Measurements from ENCODE around the gene ACBD4. TPM values are rescaled to one million over a fixed set of nuclear protein-coding genes. Genes with fewer than 3 reads are reported as not detected.
A peak's percentile ranks its signal among the peaks of the same experiment; 100 is the strongest.

Gene ACBD4
- total RNA-seq, 1 donor from 2014 or later: 5.6 TPM

DNA sequence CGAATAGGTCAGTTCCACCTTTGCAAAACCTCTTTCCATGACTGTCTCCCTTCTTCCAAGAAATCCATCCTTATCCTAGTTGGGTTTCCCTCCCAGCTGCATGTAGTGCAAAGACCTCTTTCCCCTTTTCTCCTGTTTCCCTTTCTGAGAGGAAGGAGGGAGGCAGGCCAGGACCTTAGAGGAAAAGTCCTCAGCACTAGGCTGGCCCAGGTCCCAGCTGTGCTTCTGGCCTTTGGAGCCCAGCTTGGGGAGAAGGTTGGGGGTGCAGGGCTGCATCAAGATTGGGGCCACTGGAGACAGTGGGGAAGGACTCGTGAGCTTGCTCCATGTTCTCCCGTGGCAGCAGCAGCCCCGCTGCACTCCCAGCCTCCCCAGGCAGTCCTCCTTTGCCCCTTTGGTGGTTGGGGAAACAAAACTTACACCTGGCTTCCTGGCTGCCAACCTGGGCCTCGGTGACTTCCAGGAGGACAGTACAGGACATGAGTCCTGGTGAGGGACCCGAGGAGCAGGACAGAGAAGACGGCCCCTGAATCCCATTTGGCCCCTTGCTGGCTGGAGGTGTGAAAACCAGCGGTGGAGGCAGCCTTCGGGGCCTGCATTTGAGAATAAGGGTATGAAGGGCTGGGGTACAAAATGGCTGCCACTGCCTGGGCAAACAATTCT lies 26.7 kb downstream of the ACBD4 start:
- Mint-ChIP-seq H3K4me3 (ENCODE audit: unreplicated experiment) (peak overlapping the region; percentile 65), H3K27me3 (ENCODE audit: low read depth) (no peaks in the 10 kb centered on the region), H3K27ac (ENCODE audit: unreplicated experiment) (peak overlapping the region; percentile 98), H3K9me3 (ENCODE audit: low read depth) (no peaks in the 10 kb centered on the region), H3K36me3 (ENCODE audit: low read depth) (no peaks in the 10 kb centered on the region), H3K4me1 (ENCODE audit: low read depth) (peaks cover 43% of the 10 kb centered on the region)
- peak; percentile 67 for DNase-seq (ENCODE audit: low spot score)
- TF ChIP-seq, protein P1, sequence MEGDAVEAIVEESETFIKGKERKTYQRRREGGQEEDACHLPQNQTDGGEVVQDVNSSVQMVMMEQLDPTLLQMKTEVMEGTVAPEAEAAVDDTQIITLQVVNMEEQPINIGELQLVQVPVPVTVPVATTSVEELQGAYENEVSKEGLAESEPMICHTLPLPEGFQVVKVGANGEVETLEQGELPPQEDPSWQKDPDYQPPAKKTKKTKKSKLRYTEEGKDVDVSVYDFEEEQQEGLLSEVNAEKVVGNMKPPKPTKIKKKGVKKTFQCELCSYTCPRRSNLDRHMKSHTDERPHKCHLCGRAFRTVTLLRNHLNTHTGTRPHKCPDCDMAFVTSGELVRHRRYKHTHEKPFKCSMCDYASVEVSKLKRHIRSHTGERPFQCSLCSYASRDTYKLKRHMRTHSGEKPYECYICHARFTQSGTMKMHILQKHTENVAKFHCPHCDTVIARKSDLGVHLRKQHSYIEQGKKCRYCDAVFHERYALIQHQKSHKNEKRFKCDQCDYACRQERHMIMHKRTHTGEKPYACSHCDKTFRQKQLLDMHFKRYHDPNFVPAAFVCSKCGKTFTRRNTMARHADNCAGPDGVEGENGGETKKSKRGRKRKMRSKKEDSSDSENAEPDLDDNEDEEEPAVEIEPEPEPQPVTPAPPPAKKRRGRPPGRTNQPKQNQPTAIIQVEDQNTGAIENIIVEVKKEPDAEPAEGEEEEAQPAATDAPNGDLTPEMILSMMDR (IDR thresholded peaks at IDR 0.05): no peak

DNA sequence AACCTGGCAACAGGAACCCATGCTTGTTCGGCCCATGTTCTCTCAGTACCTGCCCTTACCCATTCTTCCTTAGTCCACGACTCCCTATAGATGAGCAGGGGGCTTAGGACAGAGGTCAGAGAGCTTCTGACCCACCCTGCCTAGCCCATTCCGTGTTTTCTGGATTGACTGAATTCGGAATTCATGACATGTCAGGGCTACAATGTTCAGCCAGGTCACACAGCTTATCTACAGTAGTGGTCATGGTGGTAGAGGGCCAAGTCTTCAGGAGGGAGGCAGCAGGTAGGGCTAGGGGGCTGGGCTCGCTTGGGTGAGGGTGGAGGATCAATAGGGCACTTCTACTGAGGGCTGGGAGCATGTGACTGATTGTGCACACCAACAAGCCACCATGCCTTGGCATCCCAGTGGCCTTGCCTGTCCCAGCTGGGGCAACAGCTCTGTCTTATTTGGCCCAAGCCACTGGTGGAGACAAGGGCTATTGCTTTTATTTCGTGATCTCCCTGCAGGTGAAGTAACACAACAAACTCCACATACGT lies 29.3 kb downstream of the ACBD4 start:
- H3K27me3 Mint-ChIP-seq (ENCODE audit: low read depth): no peaks in the 10 kb centered on the region

GRCh38 chr17:45168991-45169752 lies 33.7 kb downstream of the ACBD4 start:
- Mint-ChIP-seq H3K27me3 (ENCODE audit: low read depth) (no peaks in the 10 kb centered on the region), H3K4me1 (ENCODE audit: low read depth) (peaks cover 42% of the 10 kb centered on the region), H3K4me3 (ENCODE audit: unreplicated experiment) (no peak overlapping the region), H3K9me3 (ENCODE audit: low read depth) (no peaks in the 10 kb centered on the region), H3K27ac (ENCODE audit: unreplicated experiment) (no peak overlapping the region), H3K36me3 (ENCODE audit: low read depth) (no peaks in the 10 kb centered on the region)
- DNase-seq (ENCODE audit: low spot score): peak; percentile 85
- TF ChIP-seq, protein P1 (IDR thresholded peaks at IDR 0.05): no peak

More for the DNA sequence above, 29.3 kb downstream of the ACBD4 start:
- no peaks in the 10 kb centered on the region for H3K9me3 Mint-ChIP-seq (ENCODE audit: low read depth)
- H3K4me1 Mint-ChIP-seq (ENCODE audit: low read depth): peaks cover 23% of the 10 kb centered on the region
- H3K4me3 Mint-ChIP-seq (ENCODE audit: unreplicated experiment): no peak overlapping the region
- peak overlapping the region; percentile 87 for H3K27ac Mint-ChIP-seq (ENCODE audit: unreplicated experiment)
- TF ChIP-seq, protein P1 (IDR thresholded peaks at IDR 0.05): no peak
- DNase-seq (ENCODE audit: low spot score): peak; percentile 57
- no peaks in the 10 kb centered on the region for H3K36me3 Mint-ChIP-seq (ENCODE audit: low read depth)

DNA sequence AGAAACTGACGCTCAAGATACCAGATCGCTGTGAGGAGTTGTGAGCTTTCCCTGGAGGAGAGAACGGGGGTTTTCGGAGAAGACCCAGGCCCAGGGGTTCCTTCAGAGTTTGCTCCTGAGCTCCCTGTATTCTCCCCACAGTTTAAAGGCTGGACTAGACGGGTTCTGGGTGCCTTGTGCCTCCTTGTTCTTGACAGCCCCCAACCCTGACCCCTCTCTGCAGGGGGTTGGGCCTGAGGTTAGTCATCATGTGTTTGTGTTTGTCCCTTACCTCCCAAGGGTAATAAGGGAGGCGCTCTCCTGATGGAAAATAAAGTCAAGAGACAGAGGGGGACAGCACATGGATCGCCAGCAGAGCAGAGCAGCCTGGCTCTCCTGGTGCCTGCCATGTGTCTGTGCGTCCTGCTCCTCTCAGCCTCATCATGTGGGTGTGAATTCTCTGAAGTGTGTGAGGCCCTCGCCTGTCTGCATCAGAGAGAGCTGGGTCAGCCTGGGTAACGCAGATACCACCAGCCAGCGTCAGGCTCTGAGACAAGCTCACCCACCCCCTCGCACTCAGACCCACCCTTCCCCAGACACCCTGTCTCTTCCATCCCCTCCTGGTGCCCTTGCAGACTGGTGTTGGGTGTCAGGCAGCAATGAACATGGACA lies 34.9 kb downstream of the ACBD4 start:
- TF ChIP-seq, protein P1 (IDR thresholded peaks at IDR 0.05): no peak
- H3K4me1 Mint-ChIP-seq (ENCODE audit: low read depth): peaks cover 34% of the 10 kb centered on the region
- H3K27ac Mint-ChIP-seq (ENCODE audit: unreplicated experiment): peak overlapping the region; percentile 99
- no peaks in the 10 kb centered on the region for H3K9me3 Mint-ChIP-seq (ENCODE audit: low read depth)
- peak overlapping the region; percentile 70 for H3K4me3 Mint-ChIP-seq (ENCODE audit: unreplicated experiment)
- DNase-seq (ENCODE audit: low spot score): peak; percentile 56
- no peaks in the 10 kb centered on the region for H3K27me3 Mint-ChIP-seq (ENCODE audit: low read depth)
- H3K36me3 Mint-ChIP-seq (ENCODE audit: low read depth): no peaks in the 10 kb centered on the region

- Mint-ChIP-seq H3K4me1 (ENCODE audit: low read depth) (peaks cover 35% of the 10 kb centered on the region), H3K36me3 (ENCODE audit: low read depth) (no peaks in the 10 kb centered on the region), H3K4me3 (ENCODE audit: unreplicated experiment) (peak overlapping the region; percentile 70), H3K27me3 (ENCODE audit: low read depth) (no peaks in the 10 kb centered on the region), H3K9me3 (ENCODE audit: low read depth) (no peaks in the 10 kb centered on the region), H3K27ac (ENCODE audit: unreplicated experiment) (peak overlapping the region; percentile 99)
- DNase-seq (ENCODE audit: low spot score): peak; percentile 90
- TF ChIP-seq, protein P1 (IDR thresholded peaks at IDR 0.05): no peak
Measured at GRCh38 chr17:45170931-45171337, 35.4 kb downstream of the ACBD4 start.

Measured in chondrocyte (in vitro differentiated cells).